ENCODE measurements around the gene KANSL3.
A peak's percentile ranks its signal among the peaks of the same experiment; 100 is the strongest.
"Not testable (repeated sequence)": the region's sequence is repeated elsewhere in the genome, so short reads cannot be mapped to it uniquely, and the experiment has no call there.

KANSL3 gene

GRCh38 chr2:96655526-96655925 is 17.4 kb upstream of the KANSL3 start:
- DNase-seq (ENCODE audit: low read depth in 2 of 2), result no peak

- not testable (repeated sequence) for DNase-seq (ENCODE audit: low read depth in 2 of 2)
Observed at GRCh38 chr2:96654791-96655190, 16.7 kb upstream of the KANSL3 start.

- no peak for DNase-seq (ENCODE audit: low read depth in 2 of 2)
Observed at GRCh38 chr2:96651793-96652192, 13.7 kb upstream of the KANSL3 start.

GRCh38 chr2:96649342-96649741 is 11.2 kb upstream of the KANSL3 start:
- DNase-seq (ENCODE audit: low read depth in 2 of 2), result no peak

- DNase-seq (ENCODE audit: low read depth in 2 of 2), result no peak
Observed at GRCh38 chr2:96648306-96648930, 10.3 kb upstream of the KANSL3 start.

- DNase-seq (ENCODE audit: low read depth in 2 of 2), result no peak
Observed at GRCh38 chr2:96647681-96648080, 9.6 kb upstream of the KANSL3 start.

- DNase-seq (ENCODE audit: low read depth in 2 of 2), result no peak
Observed at GRCh38 chr2:96642564-96643360, 4.7 kb upstream of the KANSL3 start, which contains the start of gene FER1L5. FER1L5 (plus strand) TSS chr2:96642764; CDS start chr2:96642837, 73 bp downstream.

- DNase-seq (ENCODE audit: low read depth in 2 of 2), result peak; percentile 63 to 65
Observed at GRCh38 chr2:96637385-96638143, 548 bp downstream of the KANSL3 start.

- DNase-seq (ENCODE audit: low read depth in 2 of 2), result no peak
Observed at GRCh38 chr2:96636551-96637171, 1.5 kb downstream of the KANSL3 start.

- no peak for DNase-seq (ENCODE audit: low read depth in 2 of 2)
Observed at GRCh38 chr2:96633641-96634040, 4.5 kb downstream of the KANSL3 start.

GRCh38 chr2:96631804-96632435 is 6.2 kb downstream of the KANSL3 start:
- DNase-seq (ENCODE audit: low read depth in 2 of 2), result no peak

- no peak for DNase-seq (ENCODE audit: low read depth in 2 of 2)
Observed at GRCh38 chr2:96626553-96626942, 11.6 kb downstream of the KANSL3 start.

GRCh38 chr2:96625571-96626552 is 12.2 kb downstream of the KANSL3 start:
- no peak for DNase-seq (ENCODE audit: low read depth in 2 of 2)

- no peak for DNase-seq (ENCODE audit: low read depth in 2 of 2)
Observed at GRCh38 chr2:96623116-96623515, 15.0 kb downstream of the KANSL3 start.

- DNase-seq (ENCODE audit: low read depth in 2 of 2), result no peak
Observed at GRCh38 chr2:96622544-96622943, 15.6 kb downstream of the KANSL3 start.

GRCh38 chr2:96618596-96619283 is 19.4 kb downstream of the KANSL3 start:
- no peak for DNase-seq (ENCODE audit: low read depth in 2 of 2)

- no peak for DNase-seq (ENCODE audit: low read depth in 2 of 2)
Observed at GRCh38 chr2:96617012-96617411, 21.1 kb downstream of the KANSL3 start.

GRCh38 chr2:96616535-96616934 is 21.6 kb downstream of the KANSL3 start:
- DNase-seq (ENCODE audit: low read depth in 2 of 2), result no peak

GRCh38 chr2:96616128-96616527 is 22.0 kb downstream of the KANSL3 start:
- DNase-seq (ENCODE audit: low read depth in 2 of 2), result no peak
